HepG2 (cell line): ENCODE results near the gene RELL1. TPM values are rescaled to one million over a fixed set of nuclear protein-coding genes. Genes with fewer than 3 reads are reported as not detected.

Source experiments
- CHD4 ChIP-seq: fragments of 200-600 bp; sonication (generic); IDR thresholded peaks from 2 replicates; pipeline ENCODE4 v1.7.0; 2017; ENCODE audit warnings: mild to moderate bottlenecking, low read length, borderline replicate concordance
- EEA1 ChIP-seq: sonication (generic); formaldehyde crosslinking; IDR thresholded peaks from 2 replicates; pipeline ENCODE4 v1.5.1; 2020; ENCODE audit warnings: mild to moderate bottlenecking, missing genetic modification reagents, borderline replicate concordance
- ELF3 ChIP-seq: IDR thresholded peaks from 2 replicates; pipeline ENCODE4 v1.6.1; 2016; ENCODE audit warnings: missing genetic modification reagents, missing compliant biosample characterization
- EZH2 ChIP-seq: conservative IDR thresholded peaks from 2 replicates; pipeline ENCODE4 v1.6.1; 2012; ENCODE audit warnings: mild to moderate bottlenecking, low read depth, low read length, moderate library complexity
- MED8 ChIP-seq: sonication (generic); formaldehyde crosslinking; IDR thresholded peaks from 2 replicates; pipeline ENCODE4 v1.8.1; 2023; ENCODE audit warnings: mild to moderate bottlenecking, missing genetic modification reagents; ENCODE audit not compliant: insufficient replicate concordance
- NFE2L1 ChIP-seq: sonication (generic); formaldehyde crosslinking; IDR thresholded peaks from 2 replicates; pipeline ENCODE4 v1.4.0; 2020; ENCODE audit warnings: missing genetic modification reagents, mild to moderate bottlenecking, borderline replicate concordance
- NFIB ChIP-seq: sonication (generic); formaldehyde crosslinking; IDR thresholded peaks from 2 replicates; pipeline ENCODE4 v1.9.0; 2021; ENCODE audit warnings: missing genetic modification reagents, mild to moderate bottlenecking, borderline replicate concordance
- U2AF2 ChIP-seq: fragments of 200-400 bp; formaldehyde crosslinking; IDR thresholded peaks from 2 replicates; pipeline ENCODE4 v1.6.1; 2017; ENCODE audit warnings: low read depth, mild to moderate bottlenecking, low read length
- ZNF431 ChIP-seq: sonication (generic); formaldehyde crosslinking; IDR thresholded peaks from 2 replicates; pipeline ENCODE4 v1.9.0; 2022; ENCODE audit warnings: missing genetic modification reagents, low read depth, mild to moderate bottlenecking, borderline replicate concordance
- ZNF451 ChIP-seq: sonication (generic); formaldehyde crosslinking; IDR thresholded peaks from 2 replicates; pipeline ENCODE4 v1.5.0; 2020; ENCODE audit warnings: mild to moderate bottlenecking, missing genetic modification reagents
- ZNF790 ChIP-seq: sonication (generic); formaldehyde crosslinking; IDR thresholded peaks from 2 replicates; pipeline ENCODE4 v1.8.0; 2022; ENCODE audit warnings: missing genetic modification reagents, mild to moderate bottlenecking, borderline replicate concordance
- ZNF883 ChIP-seq: sonication (generic); formaldehyde crosslinking; IDR thresholded peaks from 2 replicates; pipeline ENCODE4 v1.5.1; 2020; ENCODE audit warnings: mild to moderate bottlenecking, missing genetic modification reagents; ENCODE audit errors: not compliant biosample characterization
- polyA plus RNA-seq, 8 experiments: library from polyadenylated mRNA; depleted of rRNA in 3 of 8; stranded (reverse) in 7 of 8; unstranded in 1 of 8; fragments of >200 nt; fragmentation: Illumina TruSeq in 4 of 8; extraction: Trizol in 4 of 8; gene quantifications; 2 replicates each; pipeline versions ENCODE4 v1.2.1 to v1.2.3, GENCODE V29; 2011 to 2016; ENCODE audit warnings: low read depth in 4 of 8, missing spikeins in 1 of 8, mixed read lengths in 1 of 8; ENCODE audit not compliant: insufficient read depth in 1 of 8
- total RNA-seq, 5 experiments: library from RNA; depleted of rRNA; stranded (reverse); fragments of >200 nt; fragmentation: Illumina TruSeq; extraction: Trizol; gene quantifications; 2 replicates each; pipeline ENCODE4 v1.2.3, GENCODE V29; 2016; ENCODE audit warnings: low read depth in 1 of 5
- TF ChIP-seq, protein P1 (sequence below): sonication (generic); formaldehyde crosslinking; IDR thresholded peaks from 2 replicates; pipeline ENCODE4 v1.4.0; 2020; ENCODE audit warnings: missing genetic modification reagents
- TF ChIP-seq, protein P2 (sequence below): sonication (generic); formaldehyde crosslinking; conservative IDR thresholded peaks from 2 replicates; pipeline ENCODE4 v1.8.0; 2022; ENCODE audit warnings: mild to moderate bottlenecking, moderate library complexity, missing genetic modification reagents
- TF ChIP-seq, protein P3 (sequence below): IDR thresholded peaks from 2 replicates; pipeline ENCODE4 v1.6.1; 2016; ENCODE audit warnings: mild to moderate bottlenecking
- TF ChIP-seq, protein P4 (sequence below): IDR thresholded peaks from 2 replicates; pipeline ENCODE4 v1.6.1; 2012; ENCODE audit warnings: low read length, improper control_type of control experiment

The RELL1 gene
- total and polyA plus RNA-seq, 2 of the 13 experiments (the other 11 are each of a cell fraction or from before 2014, with no cell fraction given): 8.4 to 58.4 TPM

DNA sequence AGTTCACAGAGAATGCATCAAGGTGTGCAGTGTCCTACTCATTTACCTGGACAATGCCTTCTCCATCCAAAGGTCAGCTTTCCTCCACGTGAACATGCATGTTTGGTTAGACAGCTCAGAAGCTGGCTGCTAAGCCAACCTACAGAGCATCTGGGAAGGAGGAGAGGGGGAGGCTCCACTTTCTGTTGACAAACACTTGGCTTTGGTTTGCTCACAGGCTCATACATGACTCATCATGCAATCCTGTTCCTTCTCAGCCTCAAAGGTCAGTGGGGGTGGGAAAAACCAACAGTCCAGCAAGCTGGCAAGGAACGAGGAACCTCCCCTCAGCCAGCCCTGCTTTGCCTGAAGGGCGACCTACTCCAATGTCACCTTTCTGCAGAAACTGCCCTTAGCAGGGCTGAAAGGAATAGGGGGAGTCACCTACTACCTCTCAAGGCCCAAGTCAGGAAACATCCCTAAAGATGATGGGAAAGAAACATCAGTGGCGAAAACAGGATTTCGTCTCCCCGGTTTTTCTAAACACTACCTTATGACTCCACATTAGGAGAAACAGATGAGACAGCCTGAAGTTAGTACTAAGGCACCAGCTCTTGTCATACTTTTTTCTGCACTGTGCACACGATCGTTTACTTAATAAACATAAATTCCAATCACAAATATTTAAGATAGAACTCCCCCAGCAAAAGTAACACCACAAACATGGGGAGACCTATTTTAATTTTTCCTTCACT lies 37.9 kb downstream of the RELL1 start (continued):
- TF ChIP-seq, protein P1, sequence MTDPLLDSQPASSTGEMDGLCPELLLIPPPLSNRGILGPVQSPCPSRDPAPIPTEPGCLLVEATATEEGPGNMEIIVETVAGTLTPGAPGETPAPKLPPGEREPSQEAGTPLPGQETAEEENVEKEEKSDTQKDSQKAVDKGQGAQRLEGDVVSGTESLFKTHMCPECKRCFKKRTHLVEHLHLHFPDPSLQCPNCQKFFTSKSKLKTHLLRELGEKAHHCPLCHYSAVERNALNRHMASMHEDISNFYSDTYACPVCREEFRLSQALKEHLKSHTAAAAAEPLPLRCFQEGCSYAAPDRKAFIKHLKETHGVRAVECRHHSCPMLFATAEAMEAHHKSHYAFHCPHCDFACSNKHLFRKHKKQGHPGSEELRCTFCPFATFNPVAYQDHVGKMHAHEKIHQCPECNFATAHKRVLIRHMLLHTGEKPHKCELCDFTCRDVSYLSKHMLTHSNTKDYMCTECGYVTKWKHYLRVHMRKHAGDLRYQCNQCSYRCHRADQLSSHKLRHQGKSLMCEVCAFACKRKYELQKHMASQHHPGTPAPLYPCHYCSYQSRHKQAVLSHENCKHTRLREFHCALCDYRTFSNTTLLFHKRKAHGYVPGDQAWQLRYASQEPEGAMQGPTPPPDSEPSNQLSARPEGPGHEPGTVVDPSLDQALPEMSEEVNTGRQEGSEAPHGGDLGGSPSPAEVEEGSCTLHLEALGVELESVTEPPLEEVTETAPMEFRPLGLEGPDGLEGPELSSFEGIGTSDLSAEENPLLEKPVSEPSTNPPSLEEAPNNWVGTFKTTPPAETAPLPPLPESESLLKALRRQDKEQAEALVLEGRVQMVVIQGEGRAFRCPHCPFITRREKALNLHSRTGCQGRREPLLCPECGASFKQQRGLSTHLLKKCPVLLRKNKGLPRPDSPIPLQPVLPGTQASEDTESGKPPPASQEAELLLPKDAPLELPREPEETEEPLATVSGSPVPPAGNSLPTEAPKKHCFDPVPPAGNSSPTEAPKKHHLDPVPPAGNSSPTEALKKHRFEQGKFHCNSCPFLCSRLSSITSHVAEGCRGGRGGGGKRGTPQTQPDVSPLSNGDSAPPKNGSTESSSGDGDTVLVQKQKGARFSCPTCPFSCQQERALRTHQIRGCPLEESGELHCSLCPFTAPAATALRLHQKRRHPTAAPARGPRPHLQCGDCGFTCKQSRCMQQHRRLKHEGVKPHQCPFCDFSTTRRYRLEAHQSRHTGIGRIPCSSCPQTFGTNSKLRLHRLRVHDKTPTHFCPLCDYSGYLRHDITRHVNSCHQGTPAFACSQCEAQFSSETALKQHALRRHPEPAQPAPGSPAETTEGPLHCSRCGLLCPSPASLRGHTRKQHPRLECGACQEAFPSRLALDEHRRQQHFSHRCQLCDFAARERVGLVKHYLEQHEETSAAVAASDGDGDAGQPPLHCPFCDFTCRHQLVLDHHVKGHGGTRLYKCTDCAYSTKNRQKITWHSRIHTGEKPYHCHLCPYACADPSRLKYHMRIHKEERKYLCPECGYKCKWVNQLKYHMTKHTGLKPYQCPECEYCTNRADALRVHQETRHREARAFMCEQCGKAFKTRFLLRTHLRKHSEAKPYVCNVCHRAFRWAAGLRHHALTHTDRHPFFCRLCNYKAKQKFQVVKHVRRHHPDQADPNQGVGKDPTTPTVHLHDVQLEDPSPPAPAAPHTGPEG (CRISPR knock-in tag): no peak
- TF ChIP-seq NFE2L1: no peak
- TF ChIP-seq EZH2: no peak
- peak; percentile 68; the same call in 1 of the 2 replicates for TF ChIP-seq CHD4
- TF ChIP-seq, protein P2, sequence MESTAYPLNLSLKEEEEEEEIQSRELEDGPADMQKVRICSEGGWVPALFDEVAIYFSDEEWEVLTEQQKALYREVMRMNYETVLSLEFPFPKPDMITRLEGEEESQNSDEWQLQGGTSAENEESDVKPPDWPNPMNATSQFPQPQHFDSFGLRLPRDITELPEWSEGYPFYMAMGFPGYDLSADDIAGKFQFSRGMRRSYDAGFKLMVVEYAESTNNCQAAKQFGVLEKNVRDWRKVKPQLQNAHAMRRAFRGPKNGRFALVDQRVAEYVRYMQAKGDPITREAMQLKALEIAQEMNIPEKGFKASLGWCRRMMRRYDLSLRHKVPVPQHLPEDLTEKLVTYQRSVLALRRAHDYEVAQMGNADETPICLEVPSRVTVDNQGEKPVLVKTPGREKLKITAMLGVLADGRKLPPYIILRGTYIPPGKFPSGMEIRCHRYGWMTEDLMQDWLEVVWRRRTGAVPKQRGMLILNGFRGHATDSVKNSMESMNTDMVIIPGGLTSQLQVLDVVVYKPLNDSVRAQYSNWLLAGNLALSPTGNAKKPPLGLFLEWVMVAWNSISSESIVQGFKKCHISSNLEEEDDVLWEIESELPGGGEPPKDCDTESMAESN (CRISPR knock-in tag): no peak; the same call in 1 of the 2 replicates
- TF ChIP-seq ELF3 (CRISPR knock-in tag): peak; percentile 87
- TF ChIP-seq, protein P3, sequence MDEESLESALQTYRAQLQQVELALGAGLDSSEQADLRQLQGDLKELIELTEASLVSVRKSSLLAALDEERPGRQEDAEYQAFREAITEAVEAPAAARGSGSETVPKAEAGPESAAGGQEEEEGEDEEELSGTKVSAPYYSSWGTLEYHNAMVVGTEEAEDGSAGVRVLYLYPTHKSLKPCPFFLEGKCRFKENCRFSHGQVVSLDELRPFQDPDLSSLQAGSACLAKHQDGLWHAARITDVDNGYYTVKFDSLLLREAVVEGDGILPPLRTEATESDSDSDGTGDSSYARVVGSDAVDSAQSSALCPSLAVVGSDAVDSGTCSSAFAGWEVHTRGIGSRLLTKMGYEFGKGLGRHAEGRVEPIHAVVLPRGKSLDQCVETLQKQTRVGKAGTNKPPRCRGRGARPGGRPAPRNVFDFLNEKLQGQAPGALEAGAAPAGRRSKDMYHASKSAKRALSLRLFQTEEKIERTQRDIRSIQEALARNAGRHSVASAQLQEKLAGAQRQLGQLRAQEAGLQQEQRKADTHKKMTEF: peak; percentile 93
- TF ChIP-seq ZNF451 (CRISPR knock-in tag): no peak
- TF ChIP-seq ZNF883 (CRISPR knock-in tag): peak; percentile 27
- no peak for TF ChIP-seq MED8 (CRISPR knock-in tag)
- TF ChIP-seq ZNF431: no peak; the same call in 1 of the 2 replicates
- no peak for TF ChIP-seq ZNF790 (CRISPR knock-in tag)
- TF ChIP-seq EEA1: no peak
- TF ChIP-seq, protein P4, sequence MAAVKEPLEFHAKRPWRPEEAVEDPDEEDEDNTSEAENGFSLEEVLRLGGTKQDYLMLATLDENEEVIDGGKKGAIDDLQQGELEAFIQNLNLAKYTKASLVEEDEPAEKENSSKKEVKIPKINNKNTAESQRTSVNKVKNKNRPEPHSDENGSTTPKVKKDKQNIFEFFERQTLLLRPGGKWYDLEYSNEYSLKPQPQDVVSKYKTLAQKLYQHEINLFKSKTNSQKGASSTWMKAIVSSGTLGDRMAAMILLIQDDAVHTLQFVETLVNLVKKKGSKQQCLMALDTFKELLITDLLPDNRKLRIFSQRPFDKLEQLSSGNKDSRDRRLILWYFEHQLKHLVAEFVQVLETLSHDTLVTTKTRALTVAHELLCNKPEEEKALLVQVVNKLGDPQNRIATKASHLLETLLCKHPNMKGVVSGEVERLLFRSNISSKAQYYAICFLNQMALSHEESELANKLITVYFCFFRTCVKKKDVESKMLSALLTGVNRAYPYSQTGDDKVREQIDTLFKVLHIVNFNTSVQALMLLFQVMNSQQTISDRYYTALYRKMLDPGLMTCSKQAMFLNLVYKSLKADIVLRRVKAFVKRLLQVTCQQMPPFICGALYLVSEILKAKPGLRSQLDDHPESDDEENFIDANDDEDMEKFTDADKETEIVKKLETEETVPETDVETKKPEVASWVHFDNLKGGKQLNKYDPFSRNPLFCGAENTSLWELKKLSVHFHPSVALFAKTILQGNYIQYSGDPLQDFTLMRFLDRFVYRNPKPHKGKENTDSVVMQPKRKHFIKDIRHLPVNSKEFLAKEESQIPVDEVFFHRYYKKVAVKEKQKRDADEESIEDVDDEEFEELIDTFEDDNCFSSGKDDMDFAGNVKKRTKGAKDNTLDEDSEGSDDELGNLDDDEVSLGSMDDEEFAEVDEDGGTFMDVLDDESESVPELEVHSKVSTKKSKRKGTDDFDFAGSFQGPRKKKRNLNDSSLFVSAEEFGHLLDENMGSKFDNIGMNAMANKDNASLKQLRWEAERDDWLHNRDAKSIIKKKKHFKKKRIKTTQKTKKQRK: no peak
- no peak for TF ChIP-seq NFIB (CRISPR knock-in tag)
- TF ChIP-seq U2AF2: no peak
